Endothelial cell of umbilical vein (primary cell): ENCODE measurements around the gene OR52E1. TPM values are rescaled to one million over a fixed set of nuclear protein-coding genes. Genes with fewer than 3 reads are reported as not detected.

Experiments used
- BruUV-seq: library from RNA; stranded (reverse); fragments of 400-500 nt; replicated peaks from 2 replicates; lab custom pipeline; 2021; lab: Mats Ljungman, UMichigan
- CTCF ChIA-PET: fragments of 300-600, 350-600 bp; sonication (Branson Sonifier 250); formaldehyde crosslinking; loops from one replicate; lab custom pipeline; 2021; ENCODE audit warnings: antibody characterized with exemption, inconsistent platforms; lab: Charles Lee
- POLR2A ChIA-PET: fragments of 300-600, 350-600 bp; sonication (Branson Sonifier 250); formaldehyde crosslinking; loops from one replicate; lab custom pipeline; 2021; ENCODE audit warnings: antibody characterized with exemption, inconsistent platforms; lab: Charles Lee
- DNase-seq: peaks from one replicate; pipeline ENCODE4 v3.0.0-alpha.2; 2011; ENCODE audit warnings: low read depth, low spot score
- FAIRE-seq: peaks from 2 replicates; lab custom pipeline; 2011; peaks lifted over from hg19 to GRCh38; lab: Jason Lieb, UNC
- H2AFZ ChIP-seq: 2 replicates; pipeline ENCODE4 v1.6.0; 2012; ENCODE audit warnings: low read depth, low read length, control low read depth, inconsistent platforms
- H3K27ac ChIP-seq: 2 replicates; pipeline ENCODE4 v1.5.1; 2011; ENCODE audit warnings: low read depth, mild to moderate bottlenecking, control low read depth, low read length, moderate library complexity; ENCODE audit not compliant: insufficient read depth
- H3K27me3 ChIP-seq, 2 experiments: 2 replicates each; pipeline versions ENCODE4 v1.6.0 to v1.6.1; 2011; ENCODE audit warnings: low read length in 2 of 2, mixed read lengths in 1 of 2; ENCODE audit not compliant: control insufficient read depth in 2 of 2, insufficient read depth in 2 of 2
- H3K36me3 ChIP-seq, 2 experiments: 2 replicates in 1 of 2; 3 replicates in 1 of 2; pipeline ENCODE4 v1.5.1; 2011; ENCODE audit warnings: low read length in 2 of 2, mild to moderate bottlenecking in 1 of 2, moderate library complexity in 1 of 2; ENCODE audit not compliant: control insufficient read depth in 2 of 2, insufficient read depth in 2 of 2; ENCODE audit errors: extremely low read depth in 1 of 2
- H3K4me1 ChIP-seq: 3 replicates; pipeline ENCODE4 v1.5.1; 2011; ENCODE audit warnings: mild to moderate bottlenecking, low read length; ENCODE audit not compliant: control insufficient read depth, insufficient read depth; ENCODE audit errors: extremely low read depth
- H3K4me2 ChIP-seq: 2 replicates; pipeline ENCODE4 v1.6.1; 2011; ENCODE audit warnings: low read length, control low read depth, mixed read lengths; ENCODE audit not compliant: insufficient read depth
- H3K4me3 ChIP-seq, 3 experiments: fragments of 200-600 bp in 1 of 3; sonication (generic), shearing (Covaris generic) in 1 of 3; replicated peaks in 1 of 3; 2 replicates each; pipeline ENCODE4 v1.5.1; 2011 to 2016; ENCODE audit warnings: control low read depth in 3 of 3, low read length in 3 of 3, mild to moderate bottlenecking in 2 of 3, inconsistent platforms in 1 of 3, low read depth in 1 of 3, moderate library complexity in 1 of 3; ENCODE audit not compliant: insufficient read depth in 1 of 3
- H3K79me2 ChIP-seq: 2 replicates; pipeline ENCODE4 v1.6.0; 2012; ENCODE audit warnings: low read length, inconsistent platforms; ENCODE audit not compliant: control insufficient read depth, insufficient read depth
- H3K9ac ChIP-seq: replicated peaks from 2 replicates; pipeline ENCODE3; 2011; ENCODE audit warnings: low read length, control low read depth; ENCODE audit not compliant: insufficient read depth; ENCODE audit errors: extremely low read depth
- H3K9me1 ChIP-seq: replicated peaks from 3 replicates; pipeline ENCODE4 v1.6.0; 2011; ENCODE audit warnings: mild to moderate bottlenecking, low read length; ENCODE audit not compliant: control insufficient read depth, insufficient read depth; ENCODE audit errors: extremely low read depth
- H3K9me3 ChIP-seq: replicated peaks from 2 replicates; pipeline ENCODE4 v1.5.1; 2012; ENCODE audit warnings: low read length, inconsistent platforms; ENCODE audit not compliant: control insufficient read depth, insufficient read depth
- H4K20me1 ChIP-seq: replicated peaks from 2 replicates; pipeline ENCODE3; 2011; ENCODE audit warnings: mild to moderate bottlenecking, low read length; ENCODE audit not compliant: control insufficient read depth, insufficient read depth; ENCODE audit errors: extremely low read depth
- EZH2 ChIP-seq: IDR thresholded peaks from 2 replicates; pipeline ENCODE4 v1.6.1; 2012; ENCODE audit warnings: borderline replicate concordance, low read depth, mild to moderate bottlenecking, moderate library complexity, low read length, inconsistent platforms; ENCODE audit not compliant: severe bottlenecking
- FOS ChIP-seq: IDR thresholded peaks from 2 replicates; pipeline ENCODE4 v1.6.1; 2011; ENCODE audit warnings: mild to moderate bottlenecking, low read length, moderate library complexity, borderline replicate concordance; ENCODE audit not compliant: insufficient read depth
- GATA2 ChIP-seq: IDR thresholded peaks from 2 replicates; pipeline ENCODE4 v1.7.0; 2011; ENCODE audit warnings: low read depth, mild to moderate bottlenecking, moderate library complexity, mixed read lengths, low read length; ENCODE audit not compliant: insufficient read length, insufficient read depth
- MYC ChIP-seq: IDR thresholded peaks from one replicate; pipeline ENCODE4 v1.6.1; 2011; ENCODE audit warnings: mild to moderate bottlenecking, low read depth, low read length
- POLR2A ChIP-seq: IDR thresholded peaks from 2 replicates; pipeline ENCODE4 v1.6.1; 2012; ENCODE audit warnings: low read depth, mild to moderate bottlenecking, control low read depth, low read length
- POLR2AphosphoS5 ChIP-seq: IDR thresholded peaks from 2 replicates; pipeline ENCODE4 v1.6.1; 2012; ENCODE audit warnings: low read depth, mild to moderate bottlenecking, control low read depth, low read length, moderate library complexity; ENCODE audit not compliant: insufficient read depth
- dilution Hi-C: fragments of 300-500 bp; cut with MboI; formaldehyde crosslinking; loops from one replicate; pipeline ENCODE4 v1.15.0; 2019; ENCODE audit warnings: low sequenced_read_pairs; ENCODE audit not compliant: extremely low pct_ligation_motif_present
- intact Hi-C: fragments of 100-400 bp; cut with micrococcal nuclease; formaldehyde crosslinking; loops from one replicate; pipeline ENCODE4 v1.10.0; 2022
- polyA plus RNA-seq, 4 experiments: library from polyadenylated mRNA; depleted of rRNA in 3 of 4; stranded (reverse) in 3 of 4; unstranded in 1 of 4; fragments of >200 nt; gene quantifications; 2 replicates each; pipeline versions ENCODE4 v1.2.1 to v1.2.3, GENCODE V29; 2011 to 2012; ENCODE audit warnings: missing spikeins in 1 of 4
- total RNA-seq: library from RNA; stranded (reverse); gene quantifications from 2 replicates; pipeline ENCODE4 v1.2.3, GENCODE V29; 2021
- TF ChIP-seq, protein P1 (sequence below), 2 donors: IDR thresholded peaks; 1 replicate in 1 of 2; 2 replicates in 1 of 2; pipeline ENCODE4 v1.5.1; 2011; ENCODE audit warnings: low read length in 2 of 2, mild to moderate bottlenecking in 2 of 2, moderate library complexity in 2 of 2, control low read depth in 1 of 2, inconsistent platforms in 1 of 2, low read depth in 1 of 2; ENCODE audit not compliant: insufficient read depth in 1 of 2; ENCODE audit errors: extremely low read depth in 1 of 2

The OR52E1 gene
- total and polyA plus RNA-seq, 2 donors (not counting 3 experiments of a cell fraction or from before 2014, with no cell fraction given), result not detected

DNA sequence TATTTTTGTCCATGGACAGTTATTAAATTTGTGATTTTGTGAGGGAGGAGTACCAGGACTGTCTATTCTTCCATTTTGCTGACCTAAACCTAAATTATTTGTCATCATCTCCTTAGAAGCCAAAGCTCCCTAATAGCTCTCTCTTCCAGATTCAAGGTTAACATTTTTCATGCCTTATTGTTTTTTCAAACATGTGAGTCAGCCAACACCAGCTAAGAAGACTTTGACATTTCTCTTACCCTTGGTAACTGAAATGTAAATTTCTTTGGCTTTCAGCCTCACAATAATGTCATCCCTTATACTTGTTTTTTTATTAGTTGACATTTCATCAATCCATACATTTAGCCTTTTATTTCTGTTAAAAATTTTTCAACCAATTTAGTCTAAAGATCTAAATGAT lies 19.2 kb downstream of the OR52E1 start:
- dilution Hi-C loops (no loop called here), intact Hi-C loops (no loop called here)
- H3K27ac ChIP-seq, result no peak overlapping the region
- H3K9ac ChIP-seq, result no peak overlapping the region
- POLR2A ChIA-PET, result no interaction called here
- no peaks in the 10 kb centered on the region for H3K36me3 ChIP-seq
- H2AFZ ChIP-seq, result no peak overlapping the region
- no peak overlapping the region for H3K4me2 ChIP-seq
- TF ChIP-seq POLR2AphosphoS5 (no peak), FOS (no peak), MYC (no peak)
- TF ChIP-seq, protein P1, sequence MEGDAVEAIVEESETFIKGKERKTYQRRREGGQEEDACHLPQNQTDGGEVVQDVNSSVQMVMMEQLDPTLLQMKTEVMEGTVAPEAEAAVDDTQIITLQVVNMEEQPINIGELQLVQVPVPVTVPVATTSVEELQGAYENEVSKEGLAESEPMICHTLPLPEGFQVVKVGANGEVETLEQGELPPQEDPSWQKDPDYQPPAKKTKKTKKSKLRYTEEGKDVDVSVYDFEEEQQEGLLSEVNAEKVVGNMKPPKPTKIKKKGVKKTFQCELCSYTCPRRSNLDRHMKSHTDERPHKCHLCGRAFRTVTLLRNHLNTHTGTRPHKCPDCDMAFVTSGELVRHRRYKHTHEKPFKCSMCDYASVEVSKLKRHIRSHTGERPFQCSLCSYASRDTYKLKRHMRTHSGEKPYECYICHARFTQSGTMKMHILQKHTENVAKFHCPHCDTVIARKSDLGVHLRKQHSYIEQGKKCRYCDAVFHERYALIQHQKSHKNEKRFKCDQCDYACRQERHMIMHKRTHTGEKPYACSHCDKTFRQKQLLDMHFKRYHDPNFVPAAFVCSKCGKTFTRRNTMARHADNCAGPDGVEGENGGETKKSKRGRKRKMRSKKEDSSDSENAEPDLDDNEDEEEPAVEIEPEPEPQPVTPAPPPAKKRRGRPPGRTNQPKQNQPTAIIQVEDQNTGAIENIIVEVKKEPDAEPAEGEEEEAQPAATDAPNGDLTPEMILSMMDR (IDR thresholded peaks at IDR 0.05; ENCODE audit: extremely low read depth in 1 of 2, insufficient read depth in 1 of 2, low read depth in 1 of 2, low read length in 2 of 2), result no peak
- H3K4me1 ChIP-seq, result no peaks in the 10 kb centered on the region
- FAIRE-seq (no peak), DNase-seq (no peak)
- H4K20me1 ChIP-seq, result no peaks in the 10 kb centered on the region
- H3K27me3 ChIP-seq, result no peaks in the 10 kb centered on the region
- H3K9me3 ChIP-seq, result no peaks in the 10 kb centered on the region
- CTCF ChIA-PET, result interaction anchor here (1.1 kb wide), 1 partner anchor 36 kb away, joined by 3 read pairs; no protein-coding TSS in a partner anchor
- no TSS peak for BruUV-seq
- no peak overlapping the region for H3K4me3 ChIP-seq
- H3K79me2 ChIP-seq, result no peaks in the 10 kb centered on the region
- H3K9me1 ChIP-seq, result no peaks in the 10 kb centered on the region

DNA sequence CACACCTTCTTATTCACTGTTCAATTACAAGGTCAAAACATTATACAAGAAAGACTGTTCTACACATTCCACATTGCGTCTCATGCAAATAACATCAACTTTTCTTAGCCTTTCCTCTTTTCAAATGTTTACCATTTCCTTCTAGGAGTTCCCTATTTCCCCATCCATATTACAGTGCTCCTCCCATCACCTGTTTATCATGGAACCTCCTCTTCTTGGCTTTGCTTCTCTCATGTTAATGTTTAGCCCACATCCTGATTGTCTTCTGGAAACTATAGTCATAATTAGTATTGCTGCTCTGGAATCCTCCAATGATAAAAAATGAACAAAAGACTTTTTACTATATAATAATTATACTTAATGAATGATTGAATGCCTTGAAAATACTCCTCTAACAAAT lies 21.3 kb downstream of the OR52E1 start:
- no TSS peak for BruUV-seq
- no peaks in the 10 kb centered on the region for H4K20me1 ChIP-seq
- intact Hi-C loops, result no loop called here

More for the DNA sequence above, 21.3 kb downstream of the OR52E1 start:
- no peak for FAIRE-seq
- Histone ChIP-seq H3K36me3 (no peaks in the 10 kb centered on the region), H3K79me2 (no peaks in the 10 kb centered on the region), H3K27ac (no peak overlapping the region), H3K9me1 (no peaks in the 10 kb centered on the region), H3K4me3 (no peak overlapping the region), H3K27me3 (no peaks in the 10 kb centered on the region), H3K4me1 (no peaks in the 10 kb centered on the region), H3K9ac (no peak overlapping the region), H2AFZ (no peak overlapping the region), H3K4me2 (no peak overlapping the region), H3K9me3 (no peaks in the 10 kb centered on the region)
- POLR2A ChIA-PET, result no interaction called here
- CTCF ChIA-PET, result no interaction called here
- dilution Hi-C loops, result no loop called here
- TF ChIP-seq MYC, result no peak
- TF ChIP-seq POLR2A, result no peak
- TF ChIP-seq GATA2, result no peak
- TF ChIP-seq EZH2, result no peak
- no peak for TF ChIP-seq POLR2AphosphoS5
- TF ChIP-seq, protein P1 (IDR thresholded peaks at IDR 0.05; ENCODE audit: extremely low read depth in 1 of 2, insufficient read depth in 1 of 2, low read depth in 1 of 2, low read length in 2 of 2), result no peak
- no peak for DNase-seq
